GM20000 (cell line): ENCODE results near the gene PLCD4.

Experiments
- DNase-seq: peaks from one replicate; pipeline ENCODE4 v3.0.0; 2012; ENCODE audit warnings: low spot score
- TF ChIP-seq, protein P1 (sequence below): IDR thresholded peaks from 2 replicates; pipeline ENCODE4 v1.5.1; 2012; ENCODE audit warnings: mild to moderate bottlenecking, control low read depth; ENCODE audit errors: extremely low read depth, missing control alignments

PLCD4 gene

GRCh38 chr2:218642121-218642656 is 34.5 kb downstream of the PLCD4 start:
- TF ChIP-seq, protein P1, sequence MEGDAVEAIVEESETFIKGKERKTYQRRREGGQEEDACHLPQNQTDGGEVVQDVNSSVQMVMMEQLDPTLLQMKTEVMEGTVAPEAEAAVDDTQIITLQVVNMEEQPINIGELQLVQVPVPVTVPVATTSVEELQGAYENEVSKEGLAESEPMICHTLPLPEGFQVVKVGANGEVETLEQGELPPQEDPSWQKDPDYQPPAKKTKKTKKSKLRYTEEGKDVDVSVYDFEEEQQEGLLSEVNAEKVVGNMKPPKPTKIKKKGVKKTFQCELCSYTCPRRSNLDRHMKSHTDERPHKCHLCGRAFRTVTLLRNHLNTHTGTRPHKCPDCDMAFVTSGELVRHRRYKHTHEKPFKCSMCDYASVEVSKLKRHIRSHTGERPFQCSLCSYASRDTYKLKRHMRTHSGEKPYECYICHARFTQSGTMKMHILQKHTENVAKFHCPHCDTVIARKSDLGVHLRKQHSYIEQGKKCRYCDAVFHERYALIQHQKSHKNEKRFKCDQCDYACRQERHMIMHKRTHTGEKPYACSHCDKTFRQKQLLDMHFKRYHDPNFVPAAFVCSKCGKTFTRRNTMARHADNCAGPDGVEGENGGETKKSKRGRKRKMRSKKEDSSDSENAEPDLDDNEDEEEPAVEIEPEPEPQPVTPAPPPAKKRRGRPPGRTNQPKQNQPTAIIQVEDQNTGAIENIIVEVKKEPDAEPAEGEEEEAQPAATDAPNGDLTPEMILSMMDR = no peak

DNA sequence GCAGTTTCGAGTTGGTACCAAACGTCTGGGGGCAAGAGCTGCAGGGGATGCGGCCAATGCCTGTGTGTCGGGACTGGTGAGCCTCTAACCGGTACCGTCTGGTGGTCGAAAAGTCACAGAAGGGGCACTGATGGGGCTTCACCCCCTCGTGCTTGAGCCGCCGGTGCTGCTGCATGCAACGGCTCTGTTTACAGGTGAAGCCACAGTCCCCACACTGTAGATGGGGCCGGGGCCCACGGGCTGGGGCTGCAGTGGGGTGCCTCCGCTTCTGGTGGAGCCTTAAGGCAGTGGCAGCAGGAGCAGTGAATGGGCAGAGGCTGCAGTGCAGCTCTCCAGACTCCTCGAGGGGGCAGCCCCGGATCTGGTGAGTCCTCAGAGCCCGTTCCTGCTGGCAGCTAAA is 35.1 kb downstream of the PLCD4 start:
- TF ChIP-seq, protein P1 = no peak
- DNase-seq = no peak

More at GRCh38 chr2:218642121-218642656, 34.5 kb downstream of the PLCD4 start:
- DNase-seq = no peak

GRCh38 chr2:218643751-218644310 is 36.1 kb downstream of the PLCD4 start:
- TF ChIP-seq, protein P1 = no peak
- DNase-seq = no peak

- no peak for DNase-seq
- TF ChIP-seq, protein P1 = no peak
Measured at GRCh38 chr2:218644721-218645120, 37.0 kb downstream of the PLCD4 start.

DNA sequence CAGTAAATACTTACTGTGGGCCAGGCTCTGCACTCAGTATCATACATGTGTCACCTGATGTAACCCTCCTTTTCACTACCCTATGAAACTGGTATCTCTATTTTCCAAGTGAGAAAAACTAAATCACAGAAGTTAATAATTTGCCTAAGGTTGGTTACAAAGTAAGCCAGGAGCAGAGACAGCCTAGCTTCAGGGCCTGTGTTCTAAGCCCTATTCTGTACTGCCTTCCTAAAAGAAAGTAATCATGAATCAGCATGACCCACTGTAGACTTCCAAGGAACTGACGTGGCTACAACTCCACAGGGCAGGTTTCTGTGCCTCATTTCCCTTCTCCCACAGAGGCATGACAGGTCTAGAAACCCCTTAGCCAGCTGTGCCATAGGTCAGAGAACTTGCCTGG is 37.4 kb downstream of the PLCD4 start:
- no peak for DNase-seq
- TF ChIP-seq, protein P1 = no peak

DNA sequence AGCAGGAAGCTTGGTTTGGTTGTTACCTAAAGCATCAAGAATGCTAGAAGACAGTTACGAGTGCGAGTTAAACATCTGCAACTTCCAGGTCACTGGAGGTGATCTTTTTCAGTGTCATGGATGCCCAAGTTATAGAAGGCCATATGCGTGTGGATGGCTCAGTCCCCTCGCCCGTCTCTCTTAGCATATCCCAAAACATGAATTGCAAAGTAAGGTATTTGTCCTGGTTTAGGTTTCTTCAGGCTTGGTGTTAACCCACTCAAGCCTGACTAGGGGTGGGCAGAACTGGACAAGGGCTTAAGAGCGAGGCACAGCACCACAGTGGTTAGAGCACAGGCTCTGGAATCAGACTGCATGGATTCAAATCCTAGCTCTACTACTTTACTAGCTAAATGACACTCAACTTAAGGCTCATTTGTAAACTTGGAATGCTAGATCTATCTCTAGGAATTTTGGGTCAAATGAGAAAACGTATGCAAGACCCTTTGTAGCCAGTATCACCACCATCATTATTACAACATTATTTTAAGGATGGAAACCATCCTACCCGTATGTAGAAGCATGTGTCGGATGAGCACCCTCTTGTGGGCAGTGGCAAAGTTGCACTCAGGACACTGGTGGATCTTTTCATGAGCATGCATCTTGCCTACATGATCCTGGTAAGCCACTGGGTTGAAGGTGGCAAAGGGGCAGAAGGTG is 40.5 kb downstream of the PLCD4 start:
- TF ChIP-seq, protein P1 = peak; percentile 82
- peak; percentile 66 for DNase-seq

GRCh38 chr2:218648787-218649100 is 41.0 kb downstream of the PLCD4 start:
- TF ChIP-seq, protein P1 = no peak
- no peak for DNase-seq
